GM21717 (cell line): Measurements from ENCODE around the gene MRE11.
"Not testable (repeated sequence)": the region's sequence is repeated elsewhere in the genome, so short reads cannot be mapped to it uniquely, and the experiment has no call there.

ENCODE experiments used
- ATAC-seq: cut with Tn5 transposase; IDR thresholded peaks from one replicate; pipeline ENCODE4 v1.9.1; 2021; ENCODE audit warnings: mild to moderate bottlenecking, moderate library complexity; ENCODE audit not compliant: unreplicated experiment

Gene MRE11

GRCh38 chr11:94433049-94433448, 60.6 kb downstream of the MRE11 start:
- ATAC-seq, result no peak

- ATAC-seq, result no peak
Observed at GRCh38 chr11:94424662-94425061, 69.0 kb downstream of the MRE11 start.

- no peak for ATAC-seq
Observed at GRCh38 chr11:94424011-94424410, 69.6 kb downstream of the MRE11 start.

- ATAC-seq, result no peak
Observed at GRCh38 chr11:94423507-94423906, 70.1 kb downstream of the MRE11 start.

- ATAC-seq, result no peak
Observed at GRCh38 chr11:94418123-94418765, 75.4 kb downstream of the MRE11 start.

GRCh38 chr11:94417386-94417987, 76.2 kb downstream of the MRE11 start:
- ATAC-seq, result no peak

GRCh38 chr11:94405062-94405833, 88.4 kb downstream of the MRE11 start:
- no peak for ATAC-seq

- no peak for ATAC-seq
Observed at GRCh38 chr11:94402355-94402754, 91.3 kb downstream of the MRE11 start.

GRCh38 chr11:94401773-94402265, 91.8 kb downstream of the MRE11 start:
- no peak for ATAC-seq

- no peak for ATAC-seq
Observed at GRCh38 chr11:94400839-94401772, 92.5 kb downstream of the MRE11 start, which contains the start of gene GPR83. GPR83 (minus strand) TSS chr11:94401419; CDS start chr11:94401247, 172 bp downstream.

GRCh38 chr11:94400457-94400838, 93.2 kb downstream of the MRE11 start:
- ATAC-seq, result no peak

GRCh38 chr11:94400050-94400449, 93.6 kb downstream of the MRE11 start:
- no peak for ATAC-seq

GRCh38 chr11:94398101-94398500, 95.5 kb downstream of the MRE11 start:
- ATAC-seq, result no peak

- no peak for ATAC-seq
Observed at GRCh38 chr11:94396282-94396681, 97.4 kb downstream of the MRE11 start.

GRCh38 chr11:94391937-94392336, 101.7 kb downstream of the MRE11 start:
- not testable (repeated sequence) for ATAC-seq

GRCh38 chr11:94379613-94380012, 114.0 kb downstream of the MRE11 start:
- no peak for ATAC-seq

GRCh38 chr11:94376841-94377240, 116.8 kb downstream of the MRE11 start:
- ATAC-seq, result no peak

- ATAC-seq, result not testable (repeated sequence)
Observed at GRCh38 chr11:94370576-94370975, 123.1 kb downstream of the MRE11 start.
